H9 (cell line): Measurements from ENCODE around the gene QSER1. TPM values are rescaled to one million over a fixed set of nuclear protein-coding genes. Genes with fewer than 3 reads are reported as not detected.

ENCODE experiments used
- DNase-seq: peaks from one replicate; pipeline ENCODE4 v3.0.0-alpha.2; 2017
- H2AFZ ChIP-seq: one replicate; pipeline ENCODE4 v1.6.1; 2013; ENCODE audit warnings: mild to moderate bottlenecking, low read length, control low read depth, moderate library complexity
- H2AK5ac ChIP-seq: 2 replicates; pipeline ENCODE4 v1.6.1; 2013; ENCODE audit warnings: low read length, control low read depth, mixed read lengths; ENCODE audit not compliant: insufficient read length
- H2BK120ac ChIP-seq: one replicate; pipeline ENCODE4 v1.6.1; 2013; ENCODE audit warnings: low read depth, mild to moderate bottlenecking, low read length, control low read depth, inconsistent platforms; ENCODE audit not compliant: poor library complexity, severe bottlenecking
- H2BK12ac ChIP-seq: 2 replicates; pipeline ENCODE4 v1.6.1; 2013; ENCODE audit warnings: low read length, control low read depth, mixed read lengths, low read depth; ENCODE audit not compliant: insufficient read length
- H2BK15ac ChIP-seq: 2 replicates; pipeline ENCODE4 v1.6.1; 2013; ENCODE audit warnings: low read depth, low read length, control low read depth
- H2BK20ac ChIP-seq: one replicate; pipeline ENCODE4 v1.6.1; 2013; ENCODE audit warnings: low read depth, mild to moderate bottlenecking, low read length, control low read depth, inconsistent platforms; ENCODE audit not compliant: poor library complexity, severe bottlenecking
- H2BK5ac ChIP-seq: 2 replicates; pipeline ENCODE4 v1.6.1; 2013; ENCODE audit warnings: low read length, control low read depth, mixed read lengths; ENCODE audit not compliant: insufficient read length
- H3K14ac ChIP-seq: 2 replicates; pipeline ENCODE4 v1.6.1; 2013; ENCODE audit warnings: low read length, control low read depth; ENCODE audit not compliant: insufficient read depth
- H3K18ac ChIP-seq: 2 replicates; pipeline ENCODE4 v1.6.1; 2013; ENCODE audit warnings: low read depth, mild to moderate bottlenecking, mixed read lengths, low read length, control low read depth; ENCODE audit not compliant: insufficient read length
- H3K23ac ChIP-seq: 2 replicates; pipeline ENCODE4 v1.6.1; 2013; ENCODE audit warnings: low read length, control low read depth, mixed read lengths, low read depth; ENCODE audit not compliant: insufficient read length
- H3K23me2 ChIP-seq: 2 replicates; pipeline ENCODE4 v1.6.1; 2013; ENCODE audit warnings: low read depth, mild to moderate bottlenecking, mixed read lengths, low read length, control low read depth; ENCODE audit not compliant: insufficient read length, poor library complexity, severe bottlenecking
- H3K27ac ChIP-seq: 2 replicates; pipeline ENCODE4 v1.5.1; 2013; ENCODE audit warnings: low read length, control low read depth, mixed read lengths, low read depth; ENCODE audit not compliant: insufficient read length
- H3K27me3 ChIP-seq: 2 replicates; pipeline ENCODE4 v1.6.1; 2013; ENCODE audit warnings: low read length, control low read depth, inconsistent platforms; ENCODE audit not compliant: insufficient read depth
- H3K4ac ChIP-seq: 2 replicates; pipeline ENCODE4 v1.6.1; 2013; ENCODE audit warnings: low read depth, mild to moderate bottlenecking, control low read depth, inconsistent platforms, low read length, moderate library complexity
- H3K4me1 ChIP-seq: 2 replicates; pipeline ENCODE4 v1.6.1; 2013; ENCODE audit warnings: low read length, control low read depth, inconsistent platforms; ENCODE audit not compliant: insufficient read depth
- H3K4me2 ChIP-seq: 2 replicates; pipeline ENCODE4 v1.6.1; 2013; ENCODE audit warnings: low read length, control low read depth, mixed read lengths; ENCODE audit not compliant: insufficient read length, insufficient read depth
- H3K56ac ChIP-seq: 2 replicates; pipeline ENCODE4 v1.6.1; 2013; ENCODE audit warnings: low read depth, mild to moderate bottlenecking, mixed read lengths, low read length, control low read depth; ENCODE audit not compliant: insufficient read length
- H3K79me1 ChIP-seq: 2 replicates; pipeline ENCODE4 v1.6.1; 2013; ENCODE audit warnings: low read depth, mild to moderate bottlenecking, moderate library complexity, low read length, control low read depth, inconsistent platforms; ENCODE audit not compliant: insufficient read depth, poor library complexity, severe bottlenecking
- H3K79me2 ChIP-seq: 2 replicates; pipeline ENCODE4 v1.6.1; 2013; ENCODE audit warnings: low read length, control low read depth, inconsistent platforms; ENCODE audit not compliant: insufficient read depth
- H3K9ac ChIP-seq: 2 replicates; pipeline ENCODE4 v1.6.1; 2013; ENCODE audit warnings: low read length, control low read depth, mixed read lengths; ENCODE audit not compliant: insufficient read length; ENCODE audit errors: extremely low read depth
- H3K9me3 ChIP-seq: one replicate; pipeline ENCODE4 v1.6.1; 2013; ENCODE audit warnings: low read depth, low read length, inconsistent platforms; ENCODE audit not compliant: control insufficient read depth
- H3T11ph ChIP-seq: one replicate; pipeline ENCODE4 v1.6.1; 2013; ENCODE audit warnings: mild to moderate bottlenecking, low read length, control low read depth, inconsistent platforms
- H4K20me1 ChIP-seq: one replicate; pipeline ENCODE4 v1.6.1; 2013; ENCODE audit not compliant: control insufficient read depth, insufficient read length, insufficient read depth
- H4K5ac ChIP-seq: 2 replicates; pipeline ENCODE4 v1.6.1; 2013; ENCODE audit warnings: low read depth, mild to moderate bottlenecking, mixed read lengths, low read length, control low read depth; ENCODE audit not compliant: insufficient read length
- H4K8ac ChIP-seq: replicated peaks from 2 replicates; pipeline ENCODE4 v1.6.1; 2013; ENCODE audit warnings: low read length, control low read depth, mixed read lengths, low read depth; ENCODE audit not compliant: insufficient read length
- H4K91ac ChIP-seq: 2 replicates; pipeline ENCODE4 v1.6.1; 2013; ENCODE audit warnings: low read depth, mild to moderate bottlenecking, moderate library complexity, mixed read lengths, low read length, control low read depth; ENCODE audit not compliant: insufficient read length
- H3K27ac Mint-ChIP-seq, 3 experiments: 2 replicates in 2 of 3; 3 replicates in 1 of 3; pipeline ENCODE4 v1.8.0; 2020 to 2021; ENCODE audit warnings: mixed read lengths in 3 of 3, mild to moderate bottlenecking in 1 of 3, moderate library complexity in 1 of 3
- H3K27me3 Mint-ChIP-seq: 2 replicates; pipeline ENCODE4 v1.8.0; 2021; ENCODE audit warnings: low read depth, mild to moderate bottlenecking, moderate library complexity, mixed read lengths
- H3K36me3 Mint-ChIP-seq, 3 experiments: 2 replicates in 2 of 3; 3 replicates in 1 of 3; pipeline ENCODE4 v1.8.0; 2020 to 2021; ENCODE audit warnings: low read depth in 3 of 3, mixed read lengths in 3 of 3; ENCODE audit not compliant: insufficient read depth in 1 of 3
- H3K4me1 Mint-ChIP-seq, 2 experiments: 2 replicates each; pipeline ENCODE4 v1.8.0; 2020; ENCODE audit warnings: mixed read lengths in 2 of 2
- H3K4me3 Mint-ChIP-seq, 2 experiments: 2 replicates in 1 of 2; 3 replicates in 1 of 2; pipeline ENCODE4 v1.8.0; 2020 to 2021; ENCODE audit warnings: mild to moderate bottlenecking in 2 of 2, mixed read lengths in 2 of 2, moderate library complexity in 1 of 2
- H3K9me3 Mint-ChIP-seq, 2 experiments: 2 replicates in 1 of 2; 3 replicates in 1 of 2; pipeline ENCODE4 v1.8.0; 2020; ENCODE audit warnings: mild to moderate bottlenecking in 2 of 2, mixed read lengths in 2 of 2, moderate library complexity in 1 of 2
- WGBS: extraction: QIAGEN DNeasy Blood & Tissue Kit; methylation state at CpG from one replicate; pipeline ENCODE4 v1.1.7; 2013; ENCODE audit warnings: missing lambda C conversion rate, low lambda C conversion rate, mixed read lengths; ENCODE audit not compliant: insufficient read length; ENCODE audit errors: extremely low coverage; 5-methylcytosine and 5-hydroxymethylcytosine counted together
- total RNA-seq: library from RNA; stranded (reverse); gene quantifications from 2 replicates; pipeline ENCODE4 v1.2.1, GENCODE V29; 2021
- TF ChIP-seq, protein P1 (sequence below): fragments of 200-600 bp; sonication (generic); conservative IDR thresholded peaks from 3 replicates; pipeline ENCODE4 v1.8.0; 2021; ENCODE audit warnings: antibody characterized with exemption, mild to moderate bottlenecking

Gene QSER1
- total RNA-seq, 1 experiment from 2014 or later: 139 TPM

DNA sequence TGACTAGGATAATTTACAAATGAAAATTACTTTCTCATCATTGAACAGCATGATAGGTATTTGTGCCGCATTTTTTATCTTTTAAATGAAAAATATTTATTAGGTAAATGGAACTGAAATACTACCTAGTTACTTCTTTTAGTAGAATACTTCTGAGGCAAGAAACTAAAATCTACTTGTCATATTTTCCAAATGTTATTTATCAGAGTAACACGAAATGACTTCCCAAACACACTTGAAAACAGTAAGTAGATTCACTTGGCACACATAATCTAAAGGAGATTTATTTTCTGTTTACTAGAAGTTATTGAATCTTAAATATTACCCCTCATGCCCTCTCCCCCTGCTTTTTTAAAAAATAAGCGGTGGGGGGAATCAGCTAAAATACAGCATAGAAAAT lies 2.3 kb downstream of the QSER1 start:
- no peak overlapping the region for H4K8ac ChIP-seq
- peaks cover 2% of the 10 kb centered on the region for H3K79me1 ChIP-seq
- Mint-ChIP-seq H3K9me3 (peaks cover 3 to 4% of the 10 kb centered on the region in 2 experiments; a peak in 4 of 5 replicates), H3K27ac (peak overlapping the region; percentile 39 to 89 (median 67); a peak in 5 of 7 replicates), H3K4me1 (peaks cover 49 to 53% of the 10 kb centered on the region in 2 experiments), H3K27me3 (no peaks in the 10 kb centered on the region; the same call in 1 of the 2 replicates), H3K36me3 (peaks cover 10 to 49% (median 47%) of the 10 kb centered on the region in 3 experiments), H3K4me3 (peak overlapping the region; percentile 90 to 95)
- H3K9ac ChIP-seq: peak overlapping the region; percentile 85
- H3K4me1 ChIP-seq: peaks cover 6% of the 10 kb centered on the region
- DNase-seq: no peak
- H2AFZ ChIP-seq: no peak overlapping the region
- H3K4me2 ChIP-seq: peak overlapping the region; percentile 85
- no peak overlapping the region for H3T11ph ChIP-seq
- TF ChIP-seq, protein P1, sequence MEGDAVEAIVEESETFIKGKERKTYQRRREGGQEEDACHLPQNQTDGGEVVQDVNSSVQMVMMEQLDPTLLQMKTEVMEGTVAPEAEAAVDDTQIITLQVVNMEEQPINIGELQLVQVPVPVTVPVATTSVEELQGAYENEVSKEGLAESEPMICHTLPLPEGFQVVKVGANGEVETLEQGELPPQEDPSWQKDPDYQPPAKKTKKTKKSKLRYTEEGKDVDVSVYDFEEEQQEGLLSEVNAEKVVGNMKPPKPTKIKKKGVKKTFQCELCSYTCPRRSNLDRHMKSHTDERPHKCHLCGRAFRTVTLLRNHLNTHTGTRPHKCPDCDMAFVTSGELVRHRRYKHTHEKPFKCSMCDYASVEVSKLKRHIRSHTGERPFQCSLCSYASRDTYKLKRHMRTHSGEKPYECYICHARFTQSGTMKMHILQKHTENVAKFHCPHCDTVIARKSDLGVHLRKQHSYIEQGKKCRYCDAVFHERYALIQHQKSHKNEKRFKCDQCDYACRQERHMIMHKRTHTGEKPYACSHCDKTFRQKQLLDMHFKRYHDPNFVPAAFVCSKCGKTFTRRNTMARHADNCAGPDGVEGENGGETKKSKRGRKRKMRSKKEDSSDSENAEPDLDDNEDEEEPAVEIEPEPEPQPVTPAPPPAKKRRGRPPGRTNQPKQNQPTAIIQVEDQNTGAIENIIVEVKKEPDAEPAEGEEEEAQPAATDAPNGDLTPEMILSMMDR: no peak
- no peak overlapping the region for H3K27ac ChIP-seq
- H3K79me2 ChIP-seq: peaks cover 60% of the 10 kb centered on the region
- no peak overlapping the region for H2BK120ac ChIP-seq
- H2AK5ac ChIP-seq: no peak overlapping the region
- H3K4ac ChIP-seq: no peak overlapping the region
- no peaks in the 10 kb centered on the region for H3K9me3 ChIP-seq
- H2BK15ac ChIP-seq: no peak overlapping the region
- H4K91ac ChIP-seq: no peak overlapping the region
- H3K56ac ChIP-seq: no peak overlapping the region
- H3K18ac ChIP-seq: no peak overlapping the region
- H3K23ac ChIP-seq: no peak overlapping the region
- H3K27me3 ChIP-seq: no peaks in the 10 kb centered on the region
- H2BK5ac ChIP-seq: no peak overlapping the region
- H3K14ac ChIP-seq: no peak overlapping the region
- no CpG with 5 or more reads among the region's 3 CpGs for WGBS
- peaks cover 4% of the 10 kb centered on the region for H3K23me2 ChIP-seq
- H2BK20ac ChIP-seq: no peak overlapping the region
- H4K5ac ChIP-seq: no peak overlapping the region
- no peaks in the 10 kb centered on the region for H4K20me1 ChIP-seq
- H2BK12ac ChIP-seq: no peak overlapping the region
